ENCODE results near the gene TMX1.
"Not testable (repeated sequence)": the region's sequence is repeated elsewhere in the genome, so short reads cannot be mapped to it uniquely, and the experiment has no call there.

TMX1 gene, protein sequence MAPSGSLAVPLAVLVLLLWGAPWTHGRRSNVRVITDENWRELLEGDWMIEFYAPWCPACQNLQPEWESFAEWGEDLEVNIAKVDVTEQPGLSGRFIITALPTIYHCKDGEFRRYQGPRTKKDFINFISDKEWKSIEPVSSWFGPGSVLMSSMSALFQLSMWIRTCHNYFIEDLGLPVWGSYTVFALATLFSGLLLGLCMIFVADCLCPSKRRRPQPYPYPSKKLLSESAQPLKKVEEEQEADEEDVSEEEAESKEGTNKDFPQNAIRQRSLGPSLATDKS

DNA sequence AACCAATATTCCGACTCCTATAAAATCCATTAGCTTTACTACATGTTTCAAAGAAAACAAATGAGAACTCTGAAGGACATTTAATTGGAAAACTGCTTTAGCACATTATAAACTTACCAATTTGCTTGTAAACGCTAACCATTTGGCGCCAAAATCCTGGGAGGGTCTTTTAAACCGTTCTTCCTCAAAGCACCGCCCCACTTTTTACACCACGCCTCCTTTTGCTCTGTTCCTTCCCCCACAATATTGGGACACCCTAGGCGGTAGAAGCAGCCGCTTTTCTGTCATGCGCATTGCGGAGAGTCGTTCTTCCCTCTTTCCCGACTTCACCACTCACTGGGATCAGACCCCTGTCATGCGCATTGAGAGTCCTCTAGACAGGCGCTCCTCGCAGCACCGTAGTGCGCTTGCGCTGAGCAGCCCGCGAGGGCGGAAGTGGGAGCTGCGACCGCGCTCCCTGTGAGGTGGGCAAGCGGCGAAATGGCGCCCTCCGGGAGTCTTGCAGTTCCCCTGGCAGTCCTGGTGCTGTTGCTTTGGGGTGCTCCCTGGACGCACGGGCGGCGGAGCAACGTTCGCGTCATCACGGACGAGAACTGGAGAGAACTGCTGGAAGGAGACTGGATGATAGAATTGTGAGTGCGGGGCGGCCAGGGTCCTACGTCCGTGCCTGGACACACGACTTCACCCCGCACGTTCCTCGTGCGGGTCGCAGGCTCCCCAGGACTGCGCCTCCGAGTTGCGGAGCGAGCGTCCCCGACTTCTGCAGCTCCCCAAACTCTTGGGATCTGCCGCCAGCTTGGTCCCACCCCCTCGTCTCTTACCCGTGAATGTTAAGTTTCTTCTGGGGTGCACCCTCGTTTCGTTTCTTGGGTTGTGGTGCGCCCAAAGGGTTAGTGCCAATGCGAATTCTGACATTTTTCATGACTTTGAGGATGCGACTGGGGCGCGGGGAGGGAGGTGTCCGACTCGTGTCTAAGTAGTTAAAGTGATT lies at the start of gene TMX1:
Gene TMX1, plus strand, starts transcription at position 435 of the 991 bp plus-strand sequence. Its CDS starts 46 bp downstream, at position 481.
- DNase-seq (ENCODE audit: low spot score): peak; percentile 99

DNA sequence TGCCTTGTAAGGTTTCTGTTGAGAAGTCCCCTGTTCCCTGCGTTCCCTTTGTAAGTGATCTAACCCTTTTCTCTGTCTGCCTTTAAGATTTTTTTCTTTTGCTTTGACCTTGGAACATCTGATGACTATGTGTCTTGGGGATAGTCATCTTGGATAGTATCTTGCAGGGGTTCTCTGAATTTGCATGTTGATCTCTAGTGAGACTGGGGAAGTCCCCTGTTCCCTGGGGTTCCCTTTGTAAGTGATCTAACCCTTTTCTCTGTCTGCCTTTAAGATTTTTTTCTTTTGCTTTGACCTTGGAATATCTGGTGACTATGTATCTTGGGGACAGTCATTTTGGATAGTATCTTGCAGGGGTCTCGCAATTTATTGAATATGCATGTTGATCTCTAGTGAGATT lies 38.2 kb upstream of the TMX1 start:
- DNase-seq (ENCODE audit: low spot score): no peak

DNA sequence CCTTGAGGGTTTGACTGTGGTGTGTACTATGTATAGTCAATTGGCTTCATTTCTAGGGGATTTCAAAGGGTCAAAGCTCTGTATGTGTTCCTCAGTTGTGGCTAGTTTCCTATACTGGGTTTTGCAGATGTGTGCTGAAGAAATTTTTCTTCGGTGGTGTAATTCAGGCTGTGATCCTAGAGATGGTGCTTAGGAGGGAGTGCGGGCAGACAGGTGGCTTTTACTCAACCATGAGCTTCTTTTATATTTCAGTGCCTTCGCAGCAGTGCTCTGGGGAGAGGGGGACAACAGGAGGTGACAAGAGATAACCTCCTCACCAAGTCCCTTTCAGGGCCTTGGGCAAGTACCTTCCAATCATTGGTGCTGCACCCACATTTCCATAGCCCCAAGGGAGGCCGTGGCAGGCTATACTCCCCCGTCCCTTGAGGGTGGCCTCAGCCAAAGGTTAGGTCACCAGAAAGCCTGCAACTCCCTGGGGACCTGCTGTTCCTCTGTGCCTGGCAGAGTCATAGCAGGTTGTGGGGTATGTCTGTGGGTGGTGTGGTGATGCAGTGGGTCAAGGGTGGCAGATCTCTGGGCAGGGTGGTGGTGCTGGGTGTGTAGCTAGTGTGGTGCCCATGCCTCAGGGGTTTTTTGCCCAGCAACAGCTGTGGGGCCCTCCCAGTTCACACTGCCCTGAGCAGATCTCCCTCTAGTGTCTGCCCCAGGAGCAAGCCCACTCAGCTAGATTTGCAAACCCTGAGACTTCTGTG lies 37.0 kb upstream of the TMX1 start:
- DNase-seq (ENCODE audit: low spot score): no peak

DNA sequence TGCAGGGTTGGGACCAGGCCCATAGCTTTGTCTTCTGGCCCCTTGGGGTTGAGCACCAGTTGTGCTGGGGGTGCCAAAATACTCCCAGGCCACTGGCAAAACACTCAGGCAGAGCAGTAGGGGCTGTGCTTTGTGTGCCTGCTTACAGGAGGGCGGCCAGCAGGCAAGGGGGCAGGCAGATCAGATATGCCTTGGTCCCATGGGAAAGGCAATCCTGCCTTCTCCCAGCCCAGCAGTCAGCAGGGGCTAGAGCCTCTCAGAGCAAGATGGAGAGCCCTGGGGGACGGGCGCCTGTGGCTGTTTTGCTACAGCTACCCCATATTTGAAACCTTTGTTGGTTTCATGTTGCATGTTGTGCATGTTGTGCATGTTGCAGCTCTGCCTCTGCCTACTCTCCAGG lies 36.2 kb upstream of the TMX1 start:
- DNase-seq (ENCODE audit: low spot score): no peak

DNA sequence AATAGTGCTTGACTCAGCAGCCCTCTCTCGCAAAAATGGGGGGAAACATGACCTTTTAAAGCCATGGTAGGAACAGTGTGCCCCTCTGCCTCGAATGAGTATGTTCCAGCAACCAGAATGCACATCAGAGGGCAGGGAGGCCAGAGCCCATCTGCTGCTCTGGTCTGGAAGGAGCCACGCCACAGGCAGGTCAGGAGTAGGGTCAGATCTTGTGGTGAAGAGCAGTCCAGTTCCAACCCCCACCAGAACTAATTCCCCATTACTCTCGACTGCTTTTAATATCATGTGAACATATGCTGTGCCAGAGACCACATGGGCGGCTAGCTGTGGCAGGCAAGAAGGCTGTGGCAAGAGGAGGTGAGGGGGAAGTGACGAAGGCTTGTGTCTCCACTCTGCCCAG lies 34.6 kb upstream of the TMX1 start:
- DNase-seq (ENCODE audit: low spot score): no peak

DNA sequence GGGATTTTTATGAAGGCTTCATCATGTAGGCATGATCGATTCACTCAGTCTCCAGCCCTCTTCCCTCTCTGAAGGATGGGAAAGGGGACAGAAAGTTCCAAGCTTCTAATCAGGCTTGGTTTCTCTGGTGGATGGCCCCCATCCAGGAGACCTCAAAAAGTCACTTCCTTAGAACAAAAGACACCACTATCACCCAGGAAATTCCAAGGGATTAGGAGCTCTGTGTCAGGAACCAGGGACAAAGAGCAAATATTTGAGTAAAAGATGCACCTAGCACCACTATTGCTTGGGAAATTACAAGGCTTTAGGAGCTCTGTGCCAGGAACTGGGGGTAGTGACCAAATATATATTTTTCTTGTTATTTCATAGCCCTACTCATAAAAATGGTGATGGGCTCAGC lies 33.6 kb upstream of the TMX1 start:
- DNase-seq (ENCODE audit: low spot score): no peak

DNA sequence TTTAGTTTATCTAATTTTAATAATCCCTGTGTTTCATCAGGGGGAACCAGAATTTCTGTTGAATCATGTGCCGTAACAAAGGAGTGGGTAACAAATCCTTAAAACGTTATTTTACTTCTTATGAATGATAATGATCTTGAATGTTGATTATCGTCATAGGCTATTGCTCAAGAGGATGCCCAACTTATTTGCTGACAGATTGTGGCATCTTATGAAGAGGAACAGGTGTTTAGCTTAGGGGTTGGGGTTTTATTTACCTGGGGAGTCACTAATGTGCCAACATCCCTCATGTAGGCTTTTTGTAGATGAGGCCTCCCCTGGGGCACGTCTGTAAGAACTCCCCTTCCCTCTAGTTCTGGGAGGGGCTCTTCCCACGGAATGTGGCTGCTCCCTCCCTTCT lies 32.4 kb upstream of the TMX1 start:
- DNase-seq (ENCODE audit: low spot score): no peak

DNA sequence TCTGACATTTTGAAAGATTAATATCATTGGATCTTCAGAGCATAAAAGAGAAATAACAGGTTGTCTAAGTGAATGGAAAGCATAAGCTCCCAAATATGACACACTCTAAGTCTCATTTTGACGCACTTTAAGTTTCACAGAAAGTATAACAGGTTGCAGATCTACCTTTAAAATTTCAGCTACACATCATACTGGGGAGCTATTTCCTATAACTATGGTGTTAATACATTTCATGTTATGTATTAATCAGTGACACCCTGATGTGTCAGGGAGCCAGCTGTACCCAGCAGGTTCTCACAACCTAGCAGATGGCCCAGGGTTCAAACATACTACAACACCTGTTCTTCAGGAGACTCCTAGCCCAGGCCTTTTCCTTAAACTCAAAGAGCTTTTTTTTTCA lies 31.1 kb upstream of the TMX1 start:
- DNase-seq (ENCODE audit: low spot score): no peak

DNA sequence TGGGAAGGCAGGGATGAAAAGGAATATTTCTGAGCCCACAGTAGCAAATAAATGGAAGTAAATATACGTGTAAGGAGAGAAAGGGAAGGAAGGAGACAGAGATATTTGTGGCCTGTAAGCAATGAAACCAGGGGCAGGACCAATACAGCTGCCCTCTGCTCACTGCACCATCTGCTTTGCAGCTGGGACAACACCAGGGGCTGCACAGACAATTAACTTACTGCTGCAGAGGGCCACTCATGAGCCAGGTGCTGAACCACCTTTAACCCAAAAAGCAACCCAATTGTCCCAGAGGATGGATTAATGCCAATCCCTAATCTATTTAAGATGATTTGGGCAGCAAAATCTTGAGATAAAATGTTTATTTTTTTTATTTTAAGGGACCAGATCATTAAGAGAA lies 30.6 kb upstream of the TMX1 start:
- no peak for DNase-seq (ENCODE audit: low spot score)

DNA sequence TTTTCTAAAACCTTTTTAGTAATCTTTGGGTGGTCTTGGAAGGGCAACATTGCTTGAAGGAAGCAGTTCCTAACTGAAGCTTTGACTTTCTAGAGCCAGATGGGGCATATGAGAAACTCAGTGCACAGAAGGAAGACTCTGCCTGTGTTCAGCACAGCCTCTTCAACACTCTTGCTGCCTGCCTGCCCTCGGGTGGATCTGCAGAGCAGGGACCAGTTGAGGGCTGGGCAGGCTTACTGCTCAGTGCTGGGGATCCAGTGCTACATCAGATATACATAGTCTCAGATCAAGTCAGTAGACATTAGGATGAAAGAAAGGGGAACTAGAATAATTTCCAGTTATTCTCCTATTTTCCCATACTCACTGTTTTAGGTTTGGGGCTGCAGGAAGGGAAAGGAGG lies 29.5 kb upstream of the TMX1 start:
- DNase-seq (ENCODE audit: low spot score): no peak

DNA sequence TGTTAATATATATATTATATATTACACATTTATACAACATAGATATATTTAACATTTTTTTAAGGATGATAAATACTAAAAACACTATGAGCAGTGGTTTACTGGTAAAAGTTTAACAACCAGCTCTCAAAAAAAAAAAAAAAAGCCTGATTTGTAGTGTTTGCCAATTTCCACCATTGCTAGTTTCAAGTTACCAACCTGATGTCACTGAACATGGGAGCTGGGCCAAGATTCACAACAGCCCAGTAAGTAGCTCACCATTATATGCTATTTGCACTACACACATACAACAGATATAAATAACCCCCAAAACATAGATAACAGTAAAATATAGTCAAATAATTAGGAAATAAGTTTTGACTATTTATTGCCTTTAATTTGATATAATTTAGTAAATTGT lies 28.9 kb upstream of the TMX1 start:
- DNase-seq (ENCODE audit: low spot score): no peak

DNA sequence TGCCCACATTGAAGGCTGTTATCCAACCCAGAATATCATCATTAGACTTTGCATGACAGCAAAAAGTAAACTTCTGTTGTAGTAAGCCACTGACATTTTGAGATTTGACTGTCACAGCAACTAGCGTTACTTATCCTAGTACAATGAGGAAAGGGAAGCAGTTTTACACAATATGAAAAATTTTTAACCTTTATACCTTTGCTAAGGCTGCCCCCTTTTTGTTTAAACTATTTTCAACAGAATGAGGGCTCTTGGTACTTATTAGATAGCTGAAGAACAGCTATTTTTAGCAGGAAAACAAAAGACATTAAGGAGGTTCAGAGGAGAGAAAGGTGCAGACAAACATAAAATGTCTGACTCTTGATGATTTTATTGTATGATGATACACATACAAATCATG lies 23.4 kb upstream of the TMX1 start:
- no peak for DNase-seq (ENCODE audit: low spot score)

DNA sequence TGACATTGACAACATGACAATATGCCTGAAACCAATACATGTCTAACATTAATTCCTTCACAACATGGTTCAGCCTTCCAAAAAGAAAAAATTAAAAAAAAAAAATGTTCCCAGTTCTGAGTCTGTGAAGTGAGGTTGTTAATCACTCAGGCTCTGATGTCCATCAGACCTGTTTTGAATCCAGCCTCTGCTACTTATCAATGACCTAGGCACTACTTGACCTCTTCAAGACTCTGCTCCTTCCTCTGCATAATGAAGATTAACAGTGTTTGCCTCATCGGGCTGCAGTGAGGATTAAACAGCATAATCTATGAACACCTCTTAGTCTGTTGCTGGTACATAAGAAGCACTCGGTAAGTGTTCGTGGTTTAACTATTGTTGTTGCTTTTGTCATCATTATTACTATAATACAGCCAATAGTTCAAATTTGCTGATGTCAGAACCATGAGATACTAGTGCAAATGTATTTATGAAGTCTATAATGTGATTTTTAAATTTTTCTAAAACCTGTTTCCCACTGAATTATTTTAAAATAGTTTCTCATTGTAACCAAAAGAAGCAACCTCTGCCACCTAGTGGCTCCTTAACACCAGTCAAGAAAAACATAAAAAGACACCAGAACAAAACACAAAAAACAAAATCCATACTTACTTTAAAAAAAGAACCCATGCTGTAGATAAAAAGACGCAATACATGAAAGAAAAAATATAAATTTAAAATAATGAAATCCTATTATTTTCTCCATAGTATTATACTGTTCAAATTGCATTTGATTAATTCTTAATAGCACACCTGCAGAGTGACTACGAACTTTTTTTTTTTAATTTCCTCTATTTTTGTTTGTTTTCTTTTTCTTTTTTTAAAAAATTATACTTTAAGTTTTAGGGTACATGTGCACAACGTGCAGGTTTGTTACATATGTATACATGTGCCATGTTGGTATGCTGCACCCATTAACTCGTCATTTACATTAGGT lies 20.3 kb upstream of the TMX1 start:
- DNase-seq (ENCODE audit: low spot score): peak; percentile 39

DNA sequence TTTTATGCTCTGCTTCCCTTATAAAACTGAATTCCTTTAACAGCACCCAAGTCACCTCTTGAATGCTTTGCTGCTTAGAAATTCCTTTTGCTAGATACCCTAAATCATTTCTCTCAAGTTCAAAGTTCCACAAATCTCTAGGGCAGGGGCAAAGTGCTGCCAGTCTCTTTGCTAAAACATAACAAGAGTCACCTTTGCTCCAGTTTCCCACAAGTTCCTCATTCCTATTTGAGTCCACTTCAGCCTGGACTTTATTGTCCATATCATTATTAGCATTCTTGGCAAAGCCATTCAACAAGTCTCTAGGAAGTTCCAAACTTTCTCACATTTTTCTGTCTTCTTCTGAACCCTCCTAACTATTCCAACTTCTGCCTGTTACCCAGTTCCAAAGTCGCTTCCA lies 16.6 kb upstream of the TMX1 start:
- DNase-seq (ENCODE audit: low spot score): not testable (repeated sequence)

DNA sequence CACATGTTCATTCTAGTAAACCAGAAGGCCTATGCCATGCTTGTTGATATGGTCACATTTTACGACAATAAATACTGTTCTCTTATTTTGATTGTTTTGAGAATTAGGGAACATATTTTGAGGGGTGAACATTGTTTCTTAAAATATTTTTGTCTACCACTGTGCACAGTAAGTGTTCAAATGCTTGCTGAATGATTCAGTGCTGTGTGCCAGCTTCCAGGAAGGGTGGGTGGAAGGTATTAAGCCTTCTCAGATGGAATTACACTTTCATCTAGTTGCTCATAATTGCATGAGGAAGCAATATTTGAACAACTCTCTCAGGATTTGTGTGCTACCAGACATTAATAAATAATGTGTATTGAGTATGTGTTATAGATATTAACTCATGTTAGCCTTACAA lies 15.5 kb upstream of the TMX1 start:
- no peak for DNase-seq (ENCODE audit: low spot score)

DNA sequence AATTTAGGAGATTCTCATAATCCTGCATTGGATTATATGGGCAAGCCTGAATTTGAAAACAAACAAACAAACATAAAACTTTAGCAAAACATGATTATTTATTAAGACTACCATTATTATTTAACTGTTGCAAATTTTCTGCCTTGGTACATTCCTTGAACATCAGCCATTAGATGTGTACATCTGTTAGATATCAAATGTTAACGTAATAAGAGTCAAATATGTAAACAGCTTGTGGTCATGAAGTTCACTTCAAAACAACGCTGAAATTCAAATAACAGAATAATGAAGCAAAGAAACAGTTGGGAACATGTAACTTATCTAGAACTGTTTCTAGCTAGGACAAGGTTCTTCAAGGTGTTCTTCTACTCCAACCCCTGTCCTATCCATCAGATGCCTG lies 14.3 kb upstream of the TMX1 start:
- DNase-seq (ENCODE audit: low spot score): no peak

DNA sequence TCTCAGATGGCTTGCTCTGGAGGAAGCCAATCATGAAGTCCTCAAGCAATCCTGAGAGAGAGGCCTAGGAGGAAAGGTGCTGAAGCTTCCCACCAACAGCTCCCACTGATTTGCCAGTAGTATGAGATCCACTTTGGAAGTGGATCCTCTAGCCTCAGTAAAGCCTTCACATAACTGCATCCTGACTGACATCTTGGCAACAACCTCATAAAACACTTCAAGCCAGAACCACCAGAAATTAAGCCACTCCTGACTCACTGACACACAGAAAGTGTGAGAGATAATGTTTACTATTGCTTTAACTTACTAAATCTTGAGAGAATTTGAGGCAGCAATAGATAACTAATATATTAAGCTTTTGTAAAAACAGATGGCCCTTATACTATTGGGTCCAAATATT lies 11.7 kb upstream of the TMX1 start:
- no peak for DNase-seq (ENCODE audit: low spot score)

DNA sequence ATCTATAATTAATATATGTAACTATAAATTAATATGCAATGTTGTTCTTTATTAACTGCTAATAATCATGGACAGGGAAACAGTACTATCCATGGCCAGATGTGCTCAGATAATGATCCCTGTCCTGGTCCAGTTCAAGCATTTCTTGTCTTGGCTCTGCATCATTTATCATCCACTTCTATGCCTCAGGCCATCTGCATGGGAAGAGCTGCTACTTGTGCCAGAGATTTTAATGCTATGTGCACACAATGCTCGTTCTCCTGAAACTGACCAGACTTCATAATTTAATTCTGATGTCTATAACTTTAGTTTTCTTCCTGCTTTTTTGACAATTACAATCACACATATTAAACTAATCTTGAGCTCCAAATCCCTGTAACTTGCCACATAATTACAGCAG lies 11.2 kb upstream of the TMX1 start:
- DNase-seq (ENCODE audit: low spot score): no peak

DNA sequence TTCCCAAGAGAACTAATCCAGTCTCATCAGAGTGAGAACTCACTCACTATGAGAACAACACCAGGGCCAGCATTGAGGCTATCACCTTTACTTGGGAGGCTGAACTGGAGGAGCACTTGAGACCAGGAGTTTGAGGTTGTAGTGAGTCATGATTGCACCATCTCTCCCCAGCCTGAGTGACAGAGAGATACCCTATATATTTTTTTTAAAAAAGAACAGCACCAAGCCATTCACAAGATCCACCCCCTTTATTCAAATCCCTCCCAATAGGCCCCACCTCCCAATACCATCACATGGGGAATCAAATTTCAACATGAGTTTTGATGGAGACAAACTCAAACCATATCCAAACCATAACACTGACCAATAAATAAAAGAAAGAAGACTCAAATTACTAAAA lies 3.7 kb upstream of the TMX1 start:
- DNase-seq (ENCODE audit: low spot score): peak; percentile 24

DNA sequence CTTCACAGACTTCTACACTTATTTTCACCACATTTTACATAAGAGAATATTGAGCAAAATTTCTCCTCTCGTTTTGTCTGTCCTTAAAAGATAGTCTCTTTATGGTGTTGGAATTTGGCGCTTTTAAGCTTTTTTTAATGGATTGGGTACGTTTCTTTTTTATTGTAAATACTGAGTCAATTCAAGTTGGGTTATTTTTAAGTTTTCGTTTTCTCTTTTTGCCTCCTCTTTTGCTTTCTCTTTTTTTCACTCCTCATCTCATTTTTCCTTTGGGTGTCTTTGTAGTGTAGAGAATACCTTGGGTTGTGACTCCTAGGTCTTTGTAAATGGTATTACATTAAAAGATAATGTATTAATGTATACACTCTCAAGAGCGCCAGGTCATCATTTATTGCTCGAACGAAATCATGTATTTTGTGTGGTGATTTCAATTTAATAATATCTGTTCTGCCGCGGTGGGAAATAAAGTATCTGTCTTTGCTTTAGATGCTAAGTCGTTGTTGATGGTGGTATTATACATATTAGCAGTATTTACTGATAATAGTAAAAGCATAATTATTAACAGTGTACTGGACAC lies 845 bp downstream of the TMX1 start:
- DNase-seq (ENCODE audit: low spot score): no peak
